ENCODE measurements around the gene ZBTB7C. TPM values are rescaled to one million over a fixed set of nuclear protein-coding genes. Genes with fewer than 3 reads are reported as not detected.
A peak's percentile ranks its signal among the peaks of the same experiment; 100 is the strongest.

ZBTB7C gene
- total RNA-seq, 1 experiment from 2014 or later, result not detected

GRCh38 chr18:48137374-48138081 is 271.7 kb downstream of the ZBTB7C start:
- peaks cover 94% of the 10 kb centered on the region for H3K27me3 Mint-ChIP-seq (ENCODE audit: unreplicated experiment)
- H3K4me3 Mint-ChIP-seq (ENCODE audit: low read depth, unreplicated experiment), result peak overlapping the region; percentile 43
- CTCF ChIA-PET, result no interaction called here
- H3K27ac Mint-ChIP-seq (ENCODE audit: unreplicated experiment), result no peak overlapping the region
- no TSS peak for BruUV-seq (replicated peaks)
- H3K4me1 Mint-ChIP-seq (ENCODE audit: low read depth, unreplicated experiment), result peaks cover 9% of the 10 kb centered on the region
- no peaks in the 10 kb centered on the region for H3K9me3 Mint-ChIP-seq (ENCODE audit: low read depth, unreplicated experiment)
- no peak for TF ChIP-seq CTCF (IDR thresholded peaks at IDR 0.05; ENCODE audit: unreplicated experiment)
- H3K36me3 Mint-ChIP-seq (ENCODE audit: insufficient read depth, unreplicated experiment), result no peaks in the 10 kb centered on the region
- intact Hi-C loops (cut with micrococcal nuclease; ENCODE audit: unreplicated experiment), result no loop called here
- no peak for DNase-seq

- peaks cover 9% of the 10 kb centered on the region for H3K4me1 Mint-ChIP-seq (ENCODE audit: low read depth, unreplicated experiment)
- no peak overlapping the region for H3K27ac Mint-ChIP-seq (ENCODE audit: unreplicated experiment)
- peak overlapping the region; percentile 43 for H3K4me3 Mint-ChIP-seq (ENCODE audit: low read depth, unreplicated experiment)
- no peak for TF ChIP-seq CTCF (IDR thresholded peaks at IDR 0.05; ENCODE audit: unreplicated experiment)
- H3K27me3 Mint-ChIP-seq (ENCODE audit: unreplicated experiment), result peaks cover 92% of the 10 kb centered on the region
- BruUV-seq (replicated peaks), result no TSS peak
- H3K36me3 Mint-ChIP-seq (ENCODE audit: insufficient read depth, unreplicated experiment), result no peaks in the 10 kb centered on the region
- intact Hi-C loops (cut with micrococcal nuclease; ENCODE audit: unreplicated experiment), result no loop called here
- no peak for DNase-seq
- CTCF ChIA-PET, result no interaction called here
- H3K9me3 Mint-ChIP-seq (ENCODE audit: low read depth, unreplicated experiment), result no peaks in the 10 kb centered on the region
These were observed 272.3 kb downstream of the ZBTB7C start for GRCh38 chr18:48136827-48137373.

DNA sequence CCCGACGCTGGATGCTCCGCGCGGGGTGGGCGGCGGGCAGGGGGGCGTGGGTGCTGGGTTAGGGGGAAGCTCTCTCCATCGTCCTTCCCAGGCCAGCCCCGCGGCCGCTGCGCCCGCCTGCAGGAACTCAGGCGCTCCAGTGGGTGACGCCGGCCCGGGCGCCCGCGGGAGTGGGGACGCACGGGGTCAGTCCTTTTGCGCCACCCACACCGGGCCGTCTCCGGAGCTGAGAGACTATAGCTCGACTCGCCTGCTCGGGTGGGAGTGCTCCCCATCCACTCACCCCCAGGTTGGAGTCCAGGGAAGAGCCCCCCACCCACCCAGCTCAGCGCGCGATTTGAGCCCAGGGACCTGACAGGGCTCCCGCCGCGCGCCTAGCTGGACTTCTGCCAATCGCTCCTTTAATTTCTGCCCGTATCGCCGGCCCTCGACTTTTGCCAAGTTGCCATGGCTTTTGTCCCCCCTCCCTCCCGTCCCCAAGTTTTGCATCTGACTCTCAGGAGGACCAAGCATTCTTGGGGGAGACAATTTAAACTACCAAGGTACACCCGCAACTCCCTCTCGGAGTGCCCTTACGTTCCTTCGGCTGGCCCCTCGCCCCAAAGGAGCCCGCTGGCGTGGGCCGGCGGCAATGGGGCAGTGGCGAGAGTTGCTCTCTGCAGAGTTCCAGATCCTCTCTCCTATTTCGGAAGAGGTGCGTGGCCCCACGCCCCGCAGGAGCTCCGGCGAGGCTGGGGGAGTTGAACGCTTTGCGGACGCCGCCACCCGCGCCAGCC is 272.9 kb downstream of the ZBTB7C start:
- CTCF ChIA-PET, result no interaction called here
- intact Hi-C loops (cut with micrococcal nuclease; ENCODE audit: unreplicated experiment), result no loop called here
- no TSS peak for BruUV-seq (replicated peaks)
- H3K4me3 Mint-ChIP-seq (ENCODE audit: low read depth, unreplicated experiment), result peak overlapping the region; percentile 43
- H3K27ac Mint-ChIP-seq (ENCODE audit: unreplicated experiment), result no peak overlapping the region
- no peaks in the 10 kb centered on the region for H3K36me3 Mint-ChIP-seq (ENCODE audit: insufficient read depth, unreplicated experiment)
- DNase-seq, result no peak
- no peaks in the 10 kb centered on the region for H3K9me3 Mint-ChIP-seq (ENCODE audit: low read depth, unreplicated experiment)
- H3K4me1 Mint-ChIP-seq (ENCODE audit: low read depth, unreplicated experiment), result peaks cover 9% of the 10 kb centered on the region
- TF ChIP-seq CTCF (IDR thresholded peaks at IDR 0.05; ENCODE audit: unreplicated experiment), result no peak
- H3K27me3 Mint-ChIP-seq (ENCODE audit: unreplicated experiment), result peaks cover 92% of the 10 kb centered on the region

DNA sequence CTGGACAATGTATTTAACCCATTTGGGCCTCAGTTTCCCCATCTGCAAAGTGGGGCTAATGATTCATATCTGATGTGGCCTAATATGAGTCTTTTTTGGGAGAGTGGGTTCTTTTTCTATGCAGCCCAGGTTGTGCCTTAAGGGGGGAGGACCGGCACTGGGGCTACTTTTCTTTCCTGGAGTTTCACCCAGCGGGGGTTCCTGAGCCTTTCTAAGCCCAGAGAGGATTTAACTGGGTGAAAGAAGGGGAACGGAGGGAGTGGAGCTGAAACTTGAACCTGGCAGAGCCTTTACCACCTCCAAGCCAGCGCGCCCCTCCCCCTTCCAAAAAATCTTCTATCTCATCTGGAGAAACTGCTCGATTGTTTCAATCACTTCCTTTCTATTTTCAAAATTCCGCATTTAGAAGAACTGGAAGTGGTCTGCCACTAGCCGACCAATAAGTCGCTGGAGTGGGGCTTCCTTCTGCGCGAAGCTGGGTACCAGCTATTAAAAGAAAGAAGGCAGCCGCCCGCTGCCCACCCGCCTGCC is 273.7 kb downstream of the ZBTB7C start:
- Mint-ChIP-seq H3K4me1 (ENCODE audit: low read depth, unreplicated experiment) (peaks cover 9% of the 10 kb centered on the region), H3K27me3 (ENCODE audit: unreplicated experiment) (peaks cover 92% of the 10 kb centered on the region), H3K9me3 (ENCODE audit: low read depth, unreplicated experiment) (no peaks in the 10 kb centered on the region), H3K4me3 (ENCODE audit: low read depth, unreplicated experiment) (peak overlapping the region; percentile 43), H3K36me3 (ENCODE audit: insufficient read depth, unreplicated experiment) (no peaks in the 10 kb centered on the region), H3K27ac (ENCODE audit: unreplicated experiment) (no peak overlapping the region)
- CTCF ChIA-PET, result interaction anchor here (0.6 kb wide), 1 partner anchor 453 kb away, joined by 5 read pairs; no protein-coding TSS in a partner anchor
- DNase-seq, result no peak
- intact Hi-C loops (cut with micrococcal nuclease; ENCODE audit: unreplicated experiment), result no loop called here
- no TSS peak for BruUV-seq (replicated peaks)
- no peak for TF ChIP-seq CTCF (IDR thresholded peaks at IDR 0.05; ENCODE audit: unreplicated experiment)

All from Calu3 (cell line).